HG03565 (cell line): ENCODE data around the gene CCNI2.

Experiments
- ATAC-seq: cut with Tn5 transposase; IDR thresholded peaks from one replicate; pipeline ENCODE4 v1.9.1; 2021; ENCODE audit warnings: mild to moderate bottlenecking, moderate library complexity; ENCODE audit not compliant: unreplicated experiment

Gene CCNI2, protein sequence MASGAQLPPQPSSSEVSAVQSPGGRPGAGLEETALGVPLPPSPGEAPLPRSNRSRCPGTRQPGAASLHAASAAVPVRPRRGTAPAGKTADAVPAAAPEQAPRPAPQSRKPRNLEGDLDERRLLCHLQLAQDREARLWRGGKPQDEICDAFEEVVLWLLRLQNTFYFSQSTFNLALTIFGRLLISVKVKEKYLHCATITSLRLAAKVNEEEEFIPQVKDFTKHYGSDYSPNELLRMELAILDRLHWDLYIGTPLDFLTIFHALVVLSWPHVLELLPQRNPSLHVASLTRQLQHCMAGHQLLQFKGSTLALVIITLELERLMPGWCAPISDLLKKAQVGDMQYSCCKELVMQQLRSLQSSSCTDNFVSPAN

DNA sequence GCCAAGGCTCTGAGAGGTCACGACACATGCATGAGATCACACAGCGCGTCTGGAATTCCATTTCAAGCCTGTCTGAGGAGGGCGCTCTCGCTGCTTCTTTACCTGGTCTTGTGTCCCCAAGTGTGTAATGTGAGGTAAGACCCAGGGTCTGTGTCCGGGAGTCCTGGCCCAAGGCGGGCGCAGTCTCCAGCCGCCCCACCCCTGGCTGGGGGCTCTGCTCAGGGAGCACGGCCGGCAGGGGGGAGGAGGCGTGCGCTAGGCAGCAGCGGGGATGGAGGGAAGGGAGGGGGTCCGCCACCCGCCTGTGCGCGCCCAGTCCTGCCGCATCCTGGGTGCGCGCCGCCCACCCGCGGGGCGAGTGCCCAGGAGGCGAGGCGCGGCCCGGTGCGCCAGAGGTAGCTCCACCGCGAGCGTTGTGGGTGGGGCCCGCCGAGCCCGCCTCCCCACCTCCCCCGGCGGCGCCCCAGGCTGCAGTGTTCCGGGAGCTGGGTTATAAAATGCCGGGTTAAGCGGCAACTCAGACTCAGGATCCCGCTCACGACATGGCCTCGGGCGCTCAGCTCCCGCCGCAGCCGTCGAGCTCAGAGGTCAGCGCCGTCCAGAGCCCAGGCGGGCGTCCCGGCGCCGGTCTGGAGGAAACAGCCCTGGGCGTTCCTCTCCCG, at the start of gene CCNI2:
CCNI2 (plus strand) TSS at position 473 of the 662 bp plus-strand sequence; CDS start at position 543, 70 bp downstream.
- ATAC-seq: no peak

DNA sequence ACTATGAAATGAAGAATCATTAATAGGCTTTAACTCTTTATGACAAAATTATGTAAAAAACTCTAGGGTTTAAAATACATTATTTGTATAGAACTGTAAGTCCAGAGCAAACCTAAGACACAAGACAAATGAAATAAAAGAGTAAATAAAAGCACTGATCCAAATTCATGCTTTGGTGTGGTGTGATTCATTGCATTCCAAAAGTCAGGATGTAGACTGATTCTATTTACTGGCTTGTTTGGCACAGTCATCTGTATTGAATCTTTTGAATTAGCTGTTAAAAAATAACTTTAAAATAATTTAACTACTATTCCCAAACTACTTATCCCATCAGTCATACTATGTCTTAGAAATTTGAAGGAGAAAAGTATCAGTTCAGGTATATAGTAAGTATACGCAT, 42.4 kb upstream of the CCNI2 start:
- ATAC-seq: no peak

DNA sequence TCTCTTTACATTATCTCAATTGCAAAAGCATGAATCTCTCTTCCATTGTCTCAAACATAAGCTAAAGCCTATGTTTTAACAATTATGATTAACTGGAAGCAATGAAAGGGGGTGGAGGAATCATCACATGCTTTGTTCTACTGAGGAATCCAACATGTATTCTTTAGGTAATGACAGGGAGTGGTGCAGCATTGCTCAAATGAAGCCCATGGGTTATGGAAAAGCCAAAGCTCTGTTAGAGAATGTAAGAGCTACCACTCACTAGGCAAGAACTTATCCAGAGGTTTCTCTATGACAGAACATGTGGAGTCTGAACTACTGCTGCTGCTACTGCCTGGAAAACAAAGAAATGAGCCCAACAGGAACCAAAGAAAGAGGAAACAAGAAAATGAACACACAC, 38.6 kb upstream of the CCNI2 start:
- no peak for ATAC-seq

DNA sequence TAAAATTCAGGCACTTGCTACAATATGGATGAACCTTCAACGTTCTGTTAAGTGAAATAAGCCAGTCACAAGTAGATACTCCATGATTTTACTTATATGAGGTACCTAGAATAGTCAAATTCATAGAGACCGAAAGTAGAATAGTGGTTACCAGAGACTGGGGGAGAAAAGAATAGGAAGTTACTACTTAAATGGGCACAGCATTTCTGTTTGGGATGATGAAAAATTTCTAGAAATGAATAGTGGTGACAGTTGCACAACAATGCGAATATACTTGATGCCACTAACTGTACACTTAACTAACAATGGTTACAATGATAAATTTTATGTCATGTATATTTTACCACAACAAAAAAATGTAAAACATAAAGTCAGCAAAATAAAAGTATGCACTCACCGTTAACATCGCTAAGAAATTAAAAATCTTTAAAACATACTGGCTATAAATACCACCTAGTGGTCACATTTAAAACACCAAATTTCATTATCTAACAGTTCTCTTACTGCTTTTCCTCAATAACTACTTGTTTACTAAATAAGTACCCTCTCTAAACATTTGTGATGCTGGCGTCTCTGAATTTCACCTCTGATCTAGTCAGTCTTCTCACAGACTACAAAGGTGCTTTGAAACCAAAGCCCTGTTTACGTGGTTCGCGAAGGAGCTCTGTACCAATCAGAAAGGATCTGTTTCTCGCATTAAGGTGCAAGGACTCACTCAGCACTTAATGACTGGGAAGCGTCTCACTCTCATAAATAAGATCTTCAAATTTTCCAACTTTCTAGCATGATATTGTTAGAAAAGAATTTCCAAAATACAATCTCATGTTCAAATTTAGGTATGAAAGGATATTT, 32.5 kb upstream of the CCNI2 start:
- ATAC-seq: no peak

DNA sequence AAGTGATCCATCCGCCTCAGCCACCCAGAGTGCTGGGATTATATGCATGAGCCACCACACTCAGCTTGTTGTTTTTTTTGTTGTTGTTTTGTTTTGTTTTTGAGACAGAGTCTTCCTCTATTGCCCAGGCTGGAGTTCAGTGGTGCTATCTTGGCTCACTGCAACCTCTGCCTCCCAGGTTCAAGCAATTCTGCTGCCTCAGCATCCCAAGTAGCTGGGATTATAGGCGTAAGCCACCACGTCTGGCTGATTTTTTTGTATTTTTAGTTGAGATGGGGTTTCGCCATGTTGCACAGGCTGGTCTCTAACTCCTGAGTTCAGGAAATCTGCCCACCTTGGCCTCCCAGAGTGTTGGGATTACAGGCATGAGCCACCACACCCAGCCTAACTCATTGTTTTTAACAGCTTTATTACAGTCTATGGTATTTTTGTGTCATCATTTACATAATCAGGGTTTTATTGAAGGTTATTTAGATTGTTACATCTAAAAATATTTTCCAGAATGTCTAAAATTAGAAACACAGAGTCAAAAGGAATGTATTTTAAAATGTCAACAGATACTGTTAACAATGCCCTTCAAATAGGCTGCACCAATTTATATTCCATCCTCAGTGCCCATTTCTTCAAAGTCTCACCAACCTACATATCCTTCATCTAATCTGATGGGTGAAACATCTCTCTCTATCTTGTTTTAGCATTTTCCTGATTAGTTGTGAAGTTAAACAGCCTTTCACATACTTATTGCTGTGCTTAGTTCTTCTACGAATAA, 28.5 kb upstream of the CCNI2 start:
- ATAC-seq: no peak

DNA sequence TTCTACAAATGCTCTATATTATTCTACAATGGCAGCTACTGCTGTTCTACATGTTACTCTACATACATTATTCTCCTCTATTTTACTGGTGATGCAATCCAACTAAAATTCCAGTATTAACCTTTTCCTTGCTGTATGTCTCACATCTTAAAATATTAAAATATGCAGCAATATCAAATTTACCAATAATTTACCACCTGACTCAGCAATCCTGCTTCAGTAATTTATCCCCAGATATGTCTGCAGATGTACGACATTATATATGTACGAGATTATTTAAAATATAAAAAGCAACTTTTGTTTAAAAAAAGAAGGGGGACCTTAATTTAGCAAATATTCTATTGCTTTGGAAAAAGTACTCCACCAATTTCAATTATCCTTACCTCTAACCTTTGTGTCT, 21.5 kb upstream of the CCNI2 start:
- ATAC-seq: no peak

DNA sequence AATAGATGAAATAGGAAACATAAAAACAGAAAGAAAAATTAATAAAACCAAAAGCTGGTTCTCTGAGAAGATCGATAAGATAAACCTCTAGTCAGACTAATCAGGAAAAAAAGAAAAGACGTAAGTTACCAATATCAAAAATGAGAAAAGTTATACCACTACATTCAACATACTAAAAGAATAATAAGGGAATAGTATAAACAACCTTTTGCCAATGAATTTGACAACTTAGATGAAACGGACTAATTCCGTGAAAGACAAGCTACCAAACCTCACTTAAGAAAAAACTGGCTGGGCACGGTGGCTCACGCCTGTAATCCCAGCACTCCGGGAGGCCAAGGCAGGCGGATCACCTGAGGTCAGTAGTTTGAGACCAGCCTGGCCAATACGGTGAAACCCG, 17.3 kb upstream of the CCNI2 start:
- ATAC-seq: no peak

DNA sequence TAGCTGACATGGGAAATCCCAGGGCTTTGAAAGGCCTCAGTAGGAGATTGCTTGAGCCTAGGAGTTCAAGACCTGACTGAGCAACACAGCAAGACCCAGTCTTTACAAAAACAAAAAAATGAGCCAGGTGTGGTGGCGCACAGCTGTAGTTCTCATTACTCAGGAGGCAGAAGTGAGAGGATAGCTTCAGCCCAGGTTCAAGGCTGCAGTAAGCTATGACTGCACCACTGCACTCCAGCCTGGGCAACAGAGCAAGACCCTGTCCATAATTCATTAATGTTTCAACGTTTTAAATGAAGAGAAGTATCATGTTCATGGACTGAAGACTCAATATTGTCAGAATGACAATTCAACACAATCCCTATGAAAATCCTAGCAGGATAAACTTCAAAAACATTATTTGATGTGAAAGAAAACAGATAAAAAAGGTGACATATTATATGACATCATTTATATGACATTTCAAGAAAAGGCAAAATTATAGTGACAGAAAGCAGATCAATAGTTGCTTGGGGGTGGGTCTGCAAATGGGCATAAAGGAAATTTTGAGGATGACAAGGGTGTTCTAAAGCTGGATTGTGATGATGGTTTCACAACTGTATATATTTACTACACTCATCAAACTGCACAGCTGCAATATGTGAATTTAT, 13.6 kb upstream of the CCNI2 start:
- no peak for ATAC-seq

DNA sequence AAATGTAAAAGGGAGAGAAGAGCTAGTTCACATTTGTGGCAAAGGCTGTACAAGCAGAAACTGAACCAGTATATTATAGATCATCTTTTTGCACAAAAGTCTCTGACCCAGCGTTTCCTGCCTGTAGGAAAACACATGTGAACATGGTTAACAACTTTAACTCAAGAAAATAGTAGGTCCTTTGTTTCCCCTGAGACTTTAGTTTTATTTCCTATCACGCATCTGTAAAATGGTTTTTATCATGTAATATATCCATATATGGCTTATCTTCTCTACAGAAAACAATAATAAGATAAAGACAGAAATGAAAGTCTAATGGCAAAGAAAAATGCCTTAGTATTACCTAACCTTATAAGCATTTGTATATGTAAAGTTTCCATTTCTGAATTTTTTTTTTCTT, 12.5 kb upstream of the CCNI2 start:
- ATAC-seq: no peak

DNA sequence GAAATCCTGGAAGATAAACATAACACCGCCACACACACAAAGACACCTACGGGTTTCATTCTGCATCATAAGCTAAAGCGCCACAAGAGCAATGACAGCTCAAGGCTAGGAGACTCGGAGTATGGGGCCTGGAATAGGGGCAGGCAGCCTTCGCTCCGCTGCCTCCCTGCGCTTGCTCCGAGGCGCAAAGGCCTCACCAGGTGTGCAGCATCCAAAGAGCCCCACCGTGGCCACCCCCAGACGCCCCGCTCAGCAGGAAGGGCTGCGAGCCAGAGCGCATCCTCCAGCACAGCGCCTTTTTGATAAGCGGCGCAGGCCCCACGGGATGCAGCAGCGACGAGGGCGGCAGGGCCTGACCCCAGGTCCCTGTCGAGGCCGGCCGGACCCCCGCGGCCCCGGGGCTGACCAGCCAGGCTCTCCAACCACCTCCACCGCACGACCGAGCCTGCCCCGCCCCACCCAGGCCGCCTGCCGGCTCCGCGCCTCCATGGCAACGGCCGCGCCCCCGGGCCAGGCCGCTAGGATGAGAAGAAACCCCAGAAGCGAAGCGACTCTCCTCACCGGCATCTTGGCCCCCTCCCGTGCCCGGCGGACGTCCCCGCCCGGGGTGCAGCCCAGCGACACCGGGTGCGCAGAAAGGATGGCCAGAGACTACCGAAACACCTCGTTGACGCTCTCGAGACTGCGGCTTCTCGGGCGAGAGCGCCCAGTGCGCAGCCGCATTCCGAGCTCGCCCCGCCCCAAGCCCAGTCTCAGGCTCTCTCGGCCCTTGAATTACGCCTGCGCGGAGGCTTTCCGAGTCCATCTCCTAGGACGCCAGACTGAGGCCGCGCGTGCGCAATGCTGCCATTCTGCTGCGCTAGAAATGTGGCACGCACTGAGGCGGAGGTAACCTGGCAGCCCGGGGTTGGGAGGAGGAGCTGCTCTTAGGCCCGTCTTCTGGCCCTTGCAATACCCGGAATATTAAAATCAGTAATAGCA, 10.1 kb upstream of the CCNI2 start, which contains the start of gene KIF3A:
KIF3A (minus strand) TSS at position 694 of the 981 bp plus-strand sequence; CDS start at position 567, 127 bp downstream.
- ATAC-seq: peak; percentile 72

DNA sequence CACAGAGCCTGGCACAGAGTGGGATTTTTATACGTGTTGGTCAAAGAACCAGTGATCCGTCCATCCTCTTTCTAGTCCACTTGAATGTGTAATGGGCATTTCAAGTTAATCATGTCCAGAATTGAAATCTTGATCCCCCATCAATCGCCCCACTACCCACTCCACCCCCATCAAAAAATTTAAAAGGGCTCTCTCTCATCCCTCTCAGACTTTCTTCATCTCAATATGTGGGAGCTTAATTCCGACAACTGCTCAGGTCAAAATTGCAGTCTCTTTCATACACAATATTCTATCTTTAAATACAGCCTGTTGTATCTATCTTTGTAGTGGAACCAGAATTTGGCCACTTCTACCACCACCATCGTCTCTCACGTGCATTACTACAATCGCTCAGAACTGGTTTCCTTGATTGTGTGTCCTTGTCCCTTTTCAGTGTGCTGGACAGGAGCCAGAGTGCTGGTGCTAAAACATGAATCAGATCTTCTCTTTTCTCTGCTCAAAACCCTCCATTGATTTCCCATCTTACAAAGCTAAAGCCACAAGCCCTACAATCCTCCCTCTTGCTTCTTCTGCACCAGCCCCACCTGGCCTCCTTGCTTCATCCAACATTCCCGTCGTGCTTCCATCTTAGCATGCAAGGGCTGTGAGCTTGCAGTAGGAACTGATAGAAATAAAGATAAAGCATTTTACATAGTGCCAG, 9.1 kb upstream of the CCNI2 start:
- no peak for ATAC-seq

DNA sequence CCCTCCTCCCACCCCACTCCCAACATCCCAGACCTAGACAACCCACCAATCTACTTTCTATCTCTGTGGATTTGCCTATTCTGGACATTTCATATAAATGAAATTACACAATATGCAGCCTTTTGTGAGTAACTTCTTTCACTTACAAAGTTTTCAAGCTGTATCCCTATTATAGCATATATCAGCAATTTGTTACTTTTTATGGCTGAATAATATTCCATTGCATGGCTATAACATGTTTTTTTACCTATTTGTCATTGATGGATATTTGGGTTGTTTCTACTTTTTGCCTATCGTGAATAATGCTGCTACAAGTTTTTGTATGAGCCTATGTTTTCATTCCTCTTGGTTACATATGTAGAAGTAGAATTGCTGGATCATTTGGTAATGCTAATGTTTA, 8.0 kb upstream of the CCNI2 start:
- no peak for ATAC-seq

DNA sequence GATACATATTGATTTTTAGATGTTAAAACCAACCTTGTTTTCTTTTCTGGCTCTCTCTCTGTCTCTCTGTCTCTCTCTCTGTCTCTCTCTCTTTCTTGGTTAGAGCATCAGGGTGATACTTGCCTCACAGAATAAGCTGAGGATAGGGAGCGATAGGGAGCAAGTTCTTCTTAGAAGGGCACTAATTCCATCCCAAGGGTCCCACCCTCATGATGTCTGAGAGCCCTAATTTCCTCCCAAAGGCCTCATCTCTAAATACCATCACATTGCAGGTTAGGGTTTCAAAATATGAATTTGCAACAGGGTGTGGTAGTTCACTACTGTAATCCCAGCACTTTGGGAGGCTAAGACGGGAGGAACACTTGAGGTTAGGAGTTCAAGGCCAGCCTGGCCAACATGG, 5.1 kb upstream of the CCNI2 start:
- no peak for ATAC-seq

DNA sequence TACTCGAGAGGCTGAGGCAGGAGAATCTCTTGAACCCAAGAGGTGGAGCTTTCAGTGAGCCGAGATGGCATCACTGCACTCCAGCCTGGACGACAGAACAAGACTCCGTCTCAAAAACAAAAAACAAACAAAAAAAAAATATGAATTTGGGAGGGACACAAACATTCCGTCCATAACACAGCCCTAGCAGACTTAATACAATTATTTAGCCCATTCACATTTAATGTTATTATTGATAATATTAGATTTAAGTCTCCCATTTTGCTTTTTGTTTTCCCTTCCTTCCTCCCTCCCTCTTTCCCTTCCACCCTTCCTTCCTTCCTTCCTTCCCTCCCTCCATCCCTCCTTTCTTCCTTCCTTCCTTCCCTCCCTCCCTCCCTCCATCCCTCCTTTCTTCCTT, 4.6 kb upstream of the CCNI2 start:
- ATAC-seq: no peak

DNA sequence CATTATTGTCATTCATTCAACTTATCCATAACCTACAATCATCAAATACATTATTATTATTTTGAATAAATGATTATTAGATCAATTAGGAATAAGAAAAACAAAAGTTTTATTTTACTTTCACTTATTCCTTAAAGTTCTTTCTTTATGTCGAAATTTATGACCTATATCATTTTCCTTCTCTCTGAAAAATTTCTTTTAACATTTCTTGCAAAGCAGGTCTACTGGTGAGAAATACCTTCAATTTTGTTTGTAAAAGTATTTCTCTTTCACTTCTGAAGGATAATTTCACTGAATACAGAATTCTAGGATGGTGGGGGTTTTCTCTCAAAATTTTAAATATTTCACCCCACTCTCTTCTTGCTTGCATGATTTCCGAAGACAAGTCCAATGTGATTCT, 2.6 kb upstream of the CCNI2 start:
- ATAC-seq: no peak

DNA sequence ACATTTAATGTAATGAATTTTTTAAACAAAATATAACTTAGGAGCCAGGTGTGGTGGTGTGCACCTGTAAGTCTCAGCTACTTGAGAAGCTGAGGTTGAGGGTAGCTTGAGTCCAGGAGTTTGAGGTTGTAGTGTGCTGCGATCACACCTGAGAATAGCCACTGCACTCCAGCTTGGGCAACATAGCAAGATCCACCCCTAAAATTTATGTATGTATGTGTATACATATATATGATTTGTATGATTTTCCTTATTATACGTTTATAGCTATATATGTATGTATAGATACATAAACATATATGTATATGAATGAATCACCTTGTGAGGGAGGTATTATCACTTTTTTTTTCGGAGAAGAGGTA, 653 bp upstream of the CCNI2 start:
- no peak for ATAC-seq

DNA sequence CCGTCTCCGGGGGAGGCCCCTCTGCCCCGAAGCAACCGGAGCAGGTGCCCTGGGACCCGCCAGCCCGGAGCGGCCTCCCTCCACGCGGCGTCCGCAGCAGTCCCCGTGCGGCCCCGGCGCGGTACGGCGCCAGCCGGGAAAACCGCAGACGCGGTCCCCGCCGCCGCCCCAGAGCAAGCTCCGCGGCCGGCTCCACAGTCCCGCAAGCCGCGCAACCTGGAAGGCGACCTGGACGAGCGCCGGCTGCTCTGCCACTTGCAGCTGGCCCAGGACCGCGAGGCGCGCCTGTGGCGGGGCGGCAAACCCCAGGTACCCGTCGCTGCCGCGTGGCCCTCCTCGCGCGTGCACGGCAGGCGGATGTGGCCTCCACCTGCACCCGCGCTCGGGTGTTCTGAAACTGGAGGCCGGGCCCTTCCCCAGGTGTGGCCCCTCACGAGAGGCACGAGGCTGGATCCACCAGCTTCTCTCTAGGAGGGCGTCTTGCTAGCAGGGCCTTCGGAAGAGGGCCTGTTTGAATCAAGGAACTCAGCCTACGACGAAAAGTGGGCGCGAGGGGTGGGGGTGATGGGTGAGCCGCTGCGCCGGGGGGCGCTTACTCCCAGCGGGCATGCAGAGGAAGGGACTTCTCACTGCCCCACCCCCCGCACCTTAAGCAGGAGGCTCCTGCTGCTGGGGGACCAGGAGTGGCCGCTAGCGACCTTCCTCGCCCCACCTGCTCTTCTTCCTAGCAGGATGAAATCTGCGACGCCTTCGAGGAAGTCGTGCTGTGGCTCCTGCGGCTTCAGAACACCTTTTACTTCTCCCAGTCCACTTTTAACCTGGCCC, 602 bp downstream of the CCNI2 start:
- ATAC-seq: no peak

DNA sequence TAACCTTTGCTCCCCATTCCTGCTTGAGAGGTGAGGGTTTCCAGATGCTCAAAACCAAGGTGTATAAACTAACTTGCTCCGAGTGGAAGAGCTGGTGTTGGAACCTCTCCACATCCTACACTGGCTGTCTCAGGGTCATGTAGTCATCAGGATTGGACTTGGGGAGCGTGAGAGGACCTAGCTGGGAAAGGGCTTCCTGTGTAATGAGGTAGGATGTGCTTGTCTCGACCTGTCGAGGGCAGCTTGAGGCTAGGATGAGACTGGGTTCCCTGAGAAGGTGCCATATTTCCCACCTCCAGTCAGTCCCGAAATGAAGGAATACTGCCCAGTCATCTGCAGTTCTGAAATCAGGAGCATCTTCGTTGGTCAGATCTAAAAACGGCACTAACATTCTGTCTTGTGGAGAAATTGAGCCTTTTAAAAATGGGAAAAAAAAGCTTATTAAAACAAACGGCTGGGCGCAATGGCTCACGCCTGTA, 1.3 kb downstream of the CCNI2 start:
- no peak for ATAC-seq
